ENCODE measurements around the gene SLC7A7.

The SLC7A7 gene

GRCh38 chr14:22770481-22771187, 44.6 kb downstream of the SLC7A7 start:
- TF ChIP-seq CTCF (IDR thresholded peaks at IDR 0.05; ENCODE audit: borderline replicate concordance, control extremely low read depth, extremely low read depth, insufficient read depth, missing control alignments) = no peak
- no peak for DNase-seq (ENCODE audit: low spot score)
- in situ Hi-C loops (cut with MboI; ENCODE audit: low sequenced_read_pairs, unreplicated experiment) = loop anchor here (10.0 kb wide), 1 partner anchor 196 kb away; no protein-coding TSS in a partner anchor

DNA sequence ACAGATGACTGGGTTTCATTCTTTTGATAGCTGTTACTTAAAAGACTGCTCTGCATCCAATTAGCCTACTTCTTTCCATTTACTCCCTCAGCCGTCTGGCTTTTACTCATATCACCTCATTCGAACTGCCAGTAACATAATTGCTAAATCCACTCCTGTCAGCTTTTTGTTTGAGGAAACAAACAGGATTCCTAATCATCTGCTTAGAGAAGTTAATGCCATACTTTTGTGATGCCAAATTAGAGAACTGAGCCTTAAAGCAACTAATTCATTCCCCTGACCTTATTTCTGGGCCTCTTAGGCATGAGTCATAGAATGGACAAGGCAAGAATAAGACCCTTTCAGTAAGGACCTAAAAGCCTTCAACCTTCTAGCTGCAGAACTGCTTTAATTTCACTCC, 45.9 kb downstream of the SLC7A7 start:
- no peak for DNase-seq (ENCODE audit: low spot score)
- TF ChIP-seq CTCF (IDR thresholded peaks at IDR 0.05; ENCODE audit: borderline replicate concordance, control extremely low read depth, extremely low read depth, insufficient read depth, missing control alignments) = no peak
- in situ Hi-C loops (cut with MboI; ENCODE audit: low sequenced_read_pairs, unreplicated experiment) = no loop called here

DNA sequence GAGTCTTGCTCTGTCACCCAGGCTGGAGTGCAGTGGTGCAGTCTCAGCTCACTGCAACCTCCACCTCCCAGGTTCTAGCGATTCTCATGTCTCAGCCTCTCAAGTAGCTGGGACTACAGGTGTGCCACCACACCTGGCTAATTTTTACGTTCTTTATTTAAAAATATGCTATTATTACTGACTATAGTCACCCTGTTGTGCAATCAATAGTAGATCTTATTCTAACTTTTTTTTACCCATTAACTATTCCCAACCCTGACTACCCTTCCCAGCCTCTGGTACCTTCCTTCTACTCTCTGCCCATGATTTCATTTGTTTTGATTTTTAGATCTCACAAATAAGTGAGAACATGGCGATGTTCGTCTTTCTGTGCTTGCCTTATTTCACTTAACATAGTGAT, 46.3 kb downstream of the SLC7A7 start:
- TF ChIP-seq CTCF (IDR thresholded peaks at IDR 0.05; ENCODE audit: borderline replicate concordance, control extremely low read depth, extremely low read depth, insufficient read depth, missing control alignments) = no peak
- DNase-seq (ENCODE audit: low spot score) = no peak
- in situ Hi-C loops (cut with MboI; ENCODE audit: low sequenced_read_pairs, unreplicated experiment) = no loop called here

- in situ Hi-C loops (cut with MboI; ENCODE audit: low sequenced_read_pairs, unreplicated experiment) = no loop called here
- DNase-seq (ENCODE audit: low spot score) = no peak
- TF ChIP-seq CTCF (IDR thresholded peaks at IDR 0.05; ENCODE audit: borderline replicate concordance, control extremely low read depth, extremely low read depth, insufficient read depth, missing control alignments) = no peak
Measured at GRCh38 chr14:22767323-22767589, 48.0 kb downstream of the SLC7A7 start.

- DNase-seq (ENCODE audit: low spot score) = peak; percentile 91
- no peak for TF ChIP-seq CTCF (IDR thresholded peaks at IDR 0.05; ENCODE audit: borderline replicate concordance, control extremely low read depth, extremely low read depth, insufficient read depth, missing control alignments)
- in situ Hi-C loops (cut with MboI; ENCODE audit: low sequenced_read_pairs, unreplicated experiment) = no loop called here
Measured at GRCh38 chr14:22766457-22767322, 48.5 kb downstream of the SLC7A7 start, which contains the start of gene OXA1L. OXA1L (plus strand) TSS chr14:22766688; CDS start chr14:22766702, 14 bp downstream.

GRCh38 chr14:22764382-22764781, 50.9 kb downstream of the SLC7A7 start:
- in situ Hi-C loops (cut with MboI; ENCODE audit: low sequenced_read_pairs, unreplicated experiment) = no loop called here
- no peak for TF ChIP-seq CTCF (IDR thresholded peaks at IDR 0.05; ENCODE audit: borderline replicate concordance, control extremely low read depth, extremely low read depth, insufficient read depth, missing control alignments)
- DNase-seq (ENCODE audit: low spot score) = no peak

All from GM13976 (cell line).